H1 (cell line): Measurements from ENCODE around the gene SMYD4. TPM values are rescaled to one million over a fixed set of nuclear protein-coding genes. Genes with fewer than 3 reads are reported as not detected.
"Not testable (repeated sequence)": the region's sequence is repeated elsewhere in the genome, so short reads cannot be mapped to it uniquely, and the experiment has no call there.

ENCODE experiments used
- CTCF ChIA-PET: fragments of 300-600 bp; sonication (Branson Sonifier 250); formaldehyde crosslinking; loops from one replicate; lab custom pipeline; 2021; ENCODE audit not compliant: partially characterized antibody; lab: Charles Lee
- POLR2A ChIA-PET: fragments of 300-600 bp; sonication (Branson Sonifier 250); formaldehyde crosslinking; loops from one replicate; lab custom pipeline; 2021; ENCODE audit warnings: inconsistent platforms; ENCODE audit not compliant: partially characterized antibody; lab: Charles Lee
- DNase-seq, 2 experiments: peaks; one replicate each; pipeline versions ENCODE4 v3.0.0 to v3.0.0-alpha.2; 2010 to 2022; ENCODE audit warnings: low spot score in 2 of 2, low read depth in 1 of 2, mixed read lengths in 1 of 2
- FAIRE-seq: peaks from 2 replicates; lab custom pipeline; 2011; peaks lifted over from hg19 to GRCh38; lab: Jason Lieb, UNC
- H2AFZ ChIP-seq: 2 replicates; pipeline ENCODE4 v1.8.1; 2012; ENCODE audit warnings: low read length, inconsistent platforms
- H2AK5ac ChIP-seq: 2 replicates; pipeline ENCODE4 v1.6.1; 2013; ENCODE audit warnings: low read depth, low read length
- H2BK120ac ChIP-seq: replicated peaks from 2 replicates; pipeline ENCODE3; 2013; ENCODE audit warnings: low read depth, low read length, inconsistent platforms
- H2BK12ac ChIP-seq: 2 replicates; pipeline ENCODE4 v1.6.1; 2013; ENCODE audit warnings: low read depth, low read length
- H2BK15ac ChIP-seq: 2 replicates; pipeline ENCODE4 v1.6.1; 2013; ENCODE audit warnings: low read length
- H2BK20ac ChIP-seq: 2 replicates; pipeline ENCODE4 v1.6.1; 2013; ENCODE audit warnings: low read length
- H2BK5ac ChIP-seq: 2 replicates; pipeline ENCODE4 v1.6.1; 2013; ENCODE audit warnings: low read depth, low read length
- H3K14ac ChIP-seq: 2 replicates; pipeline ENCODE4 v1.6.1; 2013; ENCODE audit warnings: inconsistent platforms; ENCODE audit not compliant: insufficient read length
- H3K18ac ChIP-seq: 2 replicates; pipeline ENCODE4 v1.6.1; 2013; ENCODE audit warnings: low read length; ENCODE audit errors: extremely low read depth
- H3K23ac ChIP-seq: 2 replicates; pipeline ENCODE4 v1.6.1; 2013; ENCODE audit warnings: inconsistent platforms; ENCODE audit not compliant: insufficient read length
- H3K23me2 ChIP-seq: 2 replicates; pipeline ENCODE4 v1.6.1; 2013; ENCODE audit warnings: low read depth, low read length
- H3K27ac ChIP-seq: 2 replicates; pipeline ENCODE4 v1.6.1; 2011; ENCODE audit warnings: low read depth, low read length, inconsistent platforms
- H3K27me3 ChIP-seq, 4 experiments: replicated peaks in 1 of 4; 1 replicate in 1 of 4; 2 replicates in 3 of 4; pipeline versions ENCODE4 v1.6.1 to v1.8.1; 2011 to 2013; ENCODE audit warnings: low read length in 3 of 4, mild to moderate bottlenecking in 3 of 4, inconsistent platforms in 2 of 4, mixed read lengths in 2 of 4, moderate library complexity in 1 of 4; ENCODE audit not compliant: control insufficient read depth in 3 of 4, insufficient read depth in 3 of 4; ENCODE audit errors: extremely low read depth in 1 of 4
- H3K36me3 ChIP-seq, 4 experiments: 2 replicates each; pipeline versions ENCODE4 v1.6.1 to v1.8.1; 2011 to 2013; ENCODE audit warnings: mild to moderate bottlenecking in 4 of 4, low read length in 3 of 4, moderate library complexity in 2 of 4, control low read depth in 1 of 4, inconsistent platforms in 1 of 4; ENCODE audit not compliant: insufficient read depth in 4 of 4, control insufficient read depth in 2 of 4
- H3K4ac ChIP-seq: replicated peaks from 2 replicates; pipeline ENCODE3; 2013; ENCODE audit warnings: low read length, low read depth, mixed read lengths, inconsistent platforms; ENCODE audit not compliant: insufficient read length
- H3K4me1 ChIP-seq, 4 experiments: replicated peaks in 1 of 4; 1 replicate in 1 of 4; 2 replicates in 3 of 4; pipeline versions ENCODE4 v1.6.1 to v1.8.1; 2011 to 2013; ENCODE audit warnings: low read length in 3 of 4, inconsistent platforms in 2 of 4, mixed read lengths in 1 of 4; ENCODE audit not compliant: insufficient read depth in 4 of 4, control insufficient read depth in 3 of 4
- H3K4me2 ChIP-seq, 2 experiments: 2 replicates each; pipeline versions ENCODE4 v1.6.1 to v1.8.1; 2011 to 2013; ENCODE audit warnings: low read depth in 2 of 2, low read length in 2 of 2, control low read depth in 1 of 2, inconsistent platforms in 1 of 2, mild to moderate bottlenecking in 1 of 2; ENCODE audit not compliant: insufficient read depth in 1 of 2
- H3K4me3 ChIP-seq, 4 experiments: fragments of 200-600, 300-600 bp in 1 of 4; sonication (generic), shearing (Covaris generic), sonication (Bioruptor Twin) in 1 of 4; 2 replicates each; pipeline versions ENCODE4 v1.5.1 to v1.8.1; 2011 to 2016; ENCODE audit warnings: low read length in 4 of 4, low read depth in 3 of 4, control low read depth in 2 of 4, inconsistent platforms in 2 of 4, mild to moderate bottlenecking in 2 of 4, mixed read lengths in 1 of 4, moderate library complexity in 1 of 4; ENCODE audit not compliant: insufficient read depth in 2 of 4; ENCODE audit errors: extremely low read depth in 1 of 4
- H3K56ac ChIP-seq: replicated peaks from 2 replicates; pipeline ENCODE3; 2013; ENCODE audit warnings: low read depth, mild to moderate bottlenecking, mixed read lengths, low read length, inconsistent platforms; ENCODE audit not compliant: insufficient read length
- H3K79me1 ChIP-seq: 2 replicates; pipeline ENCODE4 v1.6.1; 2013; ENCODE audit warnings: low read depth, low read length, control low read depth
- H3K79me2 ChIP-seq, 2 experiments: 2 replicates each; pipeline versions ENCODE4 v1.6.1 to v1.8.1; 2012 to 2013; ENCODE audit warnings: low read length in 2 of 2, mild to moderate bottlenecking in 2 of 2, inconsistent platforms in 1 of 2; ENCODE audit not compliant: insufficient read depth in 2 of 2, control insufficient read depth in 1 of 2
- H3K9ac ChIP-seq, 4 experiments: replicated peaks in 1 of 4; 1 replicate in 1 of 4; 2 replicates in 3 of 4; pipeline versions ENCODE4 v1.6.1 to v1.8.1; 2011 to 2013; ENCODE audit warnings: low read depth in 3 of 4, low read length in 3 of 4, control low read depth in 2 of 4, mild to moderate bottlenecking in 2 of 4, moderate library complexity in 2 of 4, inconsistent platforms in 1 of 4; ENCODE audit errors: extremely low read depth in 1 of 4
- H3K9me3 ChIP-seq, 2 experiments: 2 replicates each; pipeline versions ENCODE4 v1.6.1 to v1.8.1; 2012 to 2013; ENCODE audit warnings: mild to moderate bottlenecking in 2 of 2, moderate library complexity in 2 of 2, control low read depth in 1 of 2, inconsistent platforms in 1 of 2, low read depth in 1 of 2, low read length in 1 of 2, mixed read lengths in 1 of 2; ENCODE audit not compliant: insufficient read depth in 2 of 2
- H4K20me1 ChIP-seq, 2 experiments: replicated peaks in 1 of 2; 2 replicates each; pipeline versions ENCODE3 to v1.8.1; 2011 to 2013; ENCODE audit warnings: inconsistent platforms in 2 of 2, low read length in 2 of 2, mild to moderate bottlenecking in 1 of 2; ENCODE audit not compliant: insufficient read depth in 2 of 2, control insufficient read depth in 1 of 2
- H4K5ac ChIP-seq: 2 replicates; pipeline ENCODE4 v1.6.1; 2013; ENCODE audit warnings: low read length, low read depth, mixed read lengths, inconsistent platforms; ENCODE audit not compliant: insufficient read length
- H4K8ac ChIP-seq: 2 replicates; pipeline ENCODE4 v1.8.0; 2013; ENCODE audit warnings: mild to moderate bottlenecking, moderate library complexity, low read length, inconsistent platforms; ENCODE audit not compliant: insufficient read depth; ENCODE audit errors: extremely low read depth
- H4K91ac ChIP-seq: replicated peaks from 2 replicates; pipeline ENCODE3; 2013; ENCODE audit warnings: low read length, mixed read lengths, inconsistent platforms; ENCODE audit not compliant: insufficient read length
- WGBS, 2 experiments: shearing (Covaris generic) in 1 of 2; methylation state at CpG; one replicate each; pipeline versions ENCODE4 v1.1.6 to v1.1.7; 2013 to 2015; ENCODE audit warnings: low lambda C conversion rate in 2 of 2, mixed read lengths in 2 of 2, inconsistent platforms in 1 of 2, low coverage in 1 of 2, missing lambda C conversion rate in 1 of 2; ENCODE audit not compliant: insufficient replicate concordance in 2 of 2, insufficient coverage in 1 of 2, insufficient read length in 1 of 2; ENCODE audit errors: extremely low coverage in 1 of 2, missing lambda C conversion rate in 1 of 2; 5-methylcytosine and 5-hydroxymethylcytosine counted together
- polyA plus RNA-seq, 7 experiments: library from polyadenylated mRNA; depleted of rRNA in 3 of 7; stranded (reverse) in 5 of 7; unstranded in 2 of 7; fragments of >200 nt in 5 of 7; fragments of 200-250 nt in 2 of 7; gene quantifications; 1 replicate in 5 of 7; 2 replicates in 1 of 7; 4 replicates in 1 of 7; pipeline versions ENCODE4 v1.2.1 to v1.2.3, GENCODE V29; 2011 to 2013; ENCODE audit warnings: missing spikeins in 2 of 7, mixed read lengths in 2 of 7
- total RNA-seq: library from RNA; stranded (reverse); fragmentation: NEBNext Ultra II Directional; extraction: Animal tissue kit (Norgen Biotek cat#: 25700); gene quantifications from 2 replicates; pipeline ENCODE4 v1.2.1, GENCODE V29; 2021

SMYD4 gene
- total and polyA plus RNA-seq, 2 of the 8 experiments (the other 6 are each of a cell fraction or from before 2014, with no cell fraction given) = 10.5 to 23.4 TPM

- not testable (repeated sequence) for H3K14ac ChIP-seq, H4K8ac ChIP-seq, H3K27ac ChIP-seq, H3K79me1 ChIP-seq, DNase-seq, H2BK15ac ChIP-seq, H3K79me2 ChIP-seq, H3K23ac ChIP-seq, H2AFZ ChIP-seq, H2BK120ac ChIP-seq, H3K4ac ChIP-seq, H3K9me3 ChIP-seq, H3K23me2 ChIP-seq, H2AK5ac ChIP-seq, H4K91ac ChIP-seq, H2BK12ac ChIP-seq, H3K4me2 ChIP-seq, H2BK5ac ChIP-seq, H4K20me1 ChIP-seq, H3K56ac ChIP-seq, H3K18ac ChIP-seq, FAIRE-seq, H3K27me3 ChIP-seq, H4K5ac ChIP-seq, H3K4me3 ChIP-seq, H3K9ac ChIP-seq, H2BK20ac ChIP-seq, H3K4me1 ChIP-seq
- CTCF ChIA-PET = interaction anchor here (0.6 to 0.9 kb wide), 2 partner anchors 140 to 232 kb away, joined by 3 read pairs; partner anchors contain the start of gene OVCA2
- POLR2A ChIA-PET = interaction anchor here (1.1 kb wide), 1 partner anchor 20 kb away, joined by 3 read pairs; the partner anchor contains the start of genes RPA1 and SMYD4
- WGBS, 2 experiments = 90% methylated on average over 8 of the region's 8 CpGs; no CpG with 5 or more reads in 1 of the 2 experiments
- H3K36me3 ChIP-seq = peaks cover 0 to 17% (median 3%) of the 10 kb centered on the region in 4 experiments; a peak in 3 of 8 replicates
Measured at GRCh38 chr17:1809815-1810214, 19.9 kb downstream of the SMYD4 start.
